Endodermal cell (in vitro differentiated cells): ENCODE data around the gene IDH2. TPM values are rescaled to one million over a fixed set of nuclear protein-coding genes. Genes with fewer than 3 reads are reported as not detected.

Source experiments
- DNase-seq: peaks from one replicate; pipeline ENCODE4 v3.0.0-alpha.2; 2017
- H3K27ac ChIP-seq: 2 replicates; pipeline ENCODE4 v1.5.1; 2013; ENCODE audit warnings: mild to moderate bottlenecking, low read depth, low read length, moderate library complexity
- H3K27me3 ChIP-seq: 2 replicates; pipeline ENCODE4 v1.6.1; 2013; ENCODE audit warnings: mild to moderate bottlenecking, low read length, moderate library complexity; ENCODE audit not compliant: insufficient read depth, control insufficient read depth, poor library complexity, severe bottlenecking
- H3K36me3 ChIP-seq: 2 replicates; pipeline ENCODE4 v1.7.0; 2013; ENCODE audit warnings: mild to moderate bottlenecking, low read length, moderate library complexity; ENCODE audit not compliant: control insufficient read depth, insufficient read depth
- H3K4me1 ChIP-seq: one replicate; pipeline ENCODE4 v1.7.0; 2013; ENCODE audit warnings: low read length; ENCODE audit not compliant: control insufficient read depth, insufficient read depth
- H3K4me3 ChIP-seq: 2 replicates; pipeline ENCODE4 v1.5.1; 2013; ENCODE audit warnings: mild to moderate bottlenecking, low read length, moderate library complexity
- H3K9ac ChIP-seq: 2 replicates; pipeline ENCODE4 v1.6.1; 2013; ENCODE audit warnings: mild to moderate bottlenecking, low read length, moderate library complexity; ENCODE audit not compliant: poor library complexity, severe bottlenecking; ENCODE audit errors: extremely low read depth
- H3K9me3 ChIP-seq: 2 replicates; pipeline ENCODE4 v1.6.1; 2013; ENCODE audit warnings: mild to moderate bottlenecking, low read length, moderate library complexity; ENCODE audit not compliant: control insufficient read depth
- H3K27ac Mint-ChIP-seq: 2 replicates; pipeline ENCODE4 v1.8.0; 2020; ENCODE audit warnings: mixed read lengths
- H3K27me3 Mint-ChIP-seq: 2 replicates; pipeline ENCODE4 v1.8.0; 2021; ENCODE audit warnings: mild to moderate bottlenecking, mixed read lengths; ENCODE audit not compliant: insufficient read depth
- H3K36me3 Mint-ChIP-seq: 2 replicates; pipeline ENCODE4 v1.8.0; 2020; ENCODE audit warnings: low read depth, mixed read lengths
- H3K4me1 Mint-ChIP-seq: 2 replicates; pipeline ENCODE4 v1.8.0; 2020; ENCODE audit warnings: mixed read lengths
- H3K4me3 Mint-ChIP-seq: 2 replicates; pipeline ENCODE4 v1.8.0; 2020; ENCODE audit warnings: mild to moderate bottlenecking, moderate library complexity, mixed read lengths
- H3K9me3 Mint-ChIP-seq: 2 replicates; pipeline ENCODE4 v1.8.0; 2020; ENCODE audit warnings: mild to moderate bottlenecking, mixed read lengths
- CTCF ChIP-seq: fragments of 200-600 bp; sonication (generic); conservative IDR thresholded peaks from 2 replicates; pipeline ENCODE4 v1.5.0; 2021; ENCODE audit warnings: antibody characterized with exemption, mild to moderate bottlenecking
- WGBS, 2 experiments: methylation state at CpG; one replicate each; pipeline versions ENCODE4 v1.1.5 to v1.1.7; 2013; ENCODE audit warnings: missing lambda C conversion rate in 2 of 2, mixed read lengths in 1 of 2; ENCODE audit not compliant: insufficient coverage in 1 of 2, insufficient read length in 1 of 2; 5-methylcytosine and 5-hydroxymethylcytosine counted together
- total RNA-seq, 2 donors: library from RNA; stranded (reverse); fragmentation: NEBNext Ultra II Directional in 1 of 2; extraction: Animal tissue kit (Norgen Biotek cat#: 25700) in 1 of 2; gene quantifications; 2 replicates in 1 of 2; 3 replicates in 1 of 2; pipeline ENCODE4 v1.2.1, GENCODE V29; 2021

The IDH2 gene
- total RNA-seq, 2 donors from 2014 or later: 27.0 to 50.8 TPM

GRCh38 chr15:90138071-90138833 is 36.0 kb upstream of the IDH2 start:
- Histone ChIP-seq H3K36me3 (no peaks in the 10 kb centered on the region), H3K27me3 (no peaks in the 10 kb centered on the region), H3K27ac (no peak overlapping the region), H3K9ac (no peak overlapping the region), H3K4me3 (no peak overlapping the region), H3K4me1 (no peaks in the 10 kb centered on the region), H3K9me3 (peaks cover 3% of the 10 kb centered on the region)
- Mint-ChIP-seq H3K27ac (no peak overlapping the region), H3K4me3 (no peak overlapping the region), H3K4me1 (no peaks in the 10 kb centered on the region), H3K36me3 (no peaks in the 10 kb centered on the region), H3K9me3 (no peaks in the 10 kb centered on the region), H3K27me3 (peaks cover 11% of the 10 kb centered on the region)
- 94 to 97% methylated on average over 7 to 11 of the region's 11 CpGs for WGBS, 2 experiments
- TF ChIP-seq CTCF: no peak
- no peak for DNase-seq

- Histone ChIP-seq H3K27me3 (no peaks in the 10 kb centered on the region), H3K36me3 (no peaks in the 10 kb centered on the region), H3K9me3 (no peaks in the 10 kb centered on the region), H3K27ac (no peak overlapping the region), H3K9ac (no peak overlapping the region), H3K4me1 (no peaks in the 10 kb centered on the region), H3K4me3 (no peak overlapping the region)
- no peak overlapping the region for H3K4me3 Mint-ChIP-seq
- no peak for DNase-seq
- 78 to 89% methylated on average over 5 of the region's 5 CpGs for WGBS, 2 experiments
- H3K9me3 Mint-ChIP-seq: no peaks in the 10 kb centered on the region
- no peaks in the 10 kb centered on the region for H3K36me3 Mint-ChIP-seq
- TF ChIP-seq CTCF: no peak
- no peaks in the 10 kb centered on the region for H3K4me1 Mint-ChIP-seq
- peaks cover 16% of the 10 kb centered on the region for H3K27me3 Mint-ChIP-seq
- H3K27ac Mint-ChIP-seq: no peak overlapping the region
Observed at GRCh38 chr15:90132437-90132836, 30.2 kb upstream of the IDH2 start.

GRCh38 chr15:90131848-90132247 is 29.6 kb upstream of the IDH2 start:
- Histone ChIP-seq H3K27me3 (no peaks in the 10 kb centered on the region), H3K4me1 (no peaks in the 10 kb centered on the region), H3K4me3 (no peak overlapping the region), H3K9ac (no peak overlapping the region), H3K36me3 (no peaks in the 10 kb centered on the region), H3K27ac (no peak overlapping the region), H3K9me3 (no peaks in the 10 kb centered on the region)
- H3K9me3 Mint-ChIP-seq: no peaks in the 10 kb centered on the region
- H3K36me3 Mint-ChIP-seq: no peaks in the 10 kb centered on the region
- TF ChIP-seq CTCF: no peak
- H3K4me3 Mint-ChIP-seq: no peak overlapping the region
- H3K27me3 Mint-ChIP-seq: peaks cover 16% of the 10 kb centered on the region
- WGBS, 2 experiments: 96 to 100% methylated on average over 1 to 2 of the region's 2 CpGs
- no peak for DNase-seq
- peaks cover 3% of the 10 kb centered on the region for H3K4me1 Mint-ChIP-seq
- H3K27ac Mint-ChIP-seq: no peak overlapping the region
